Suprapubic skin (tissue), 4 donors: ENCODE results near the gene DOLPP1. TPM values are rescaled to one million over a fixed set of nuclear protein-coding genes. Genes with fewer than 3 reads are reported as not detected.

Source experiments
- DNase-seq, 2 donors: peaks; one replicate each; pipeline ENCODE4 v3.0.0-alpha.2; 2019; ENCODE audit warnings: low spot score in 2 of 2
- H3K27ac ChIP-seq: fragments of 200-600 bp; sonication (generic); one replicate; pipeline ENCODE4 v1.5.1; 2019
- H3K27me3 ChIP-seq: fragments of 200-600 bp; sonication (generic); one replicate; pipeline ENCODE4 v1.5.1; 2019
- H3K36me3 ChIP-seq: fragments of 200-600 bp; sonication (generic); one replicate; pipeline ENCODE4 v1.5.1; 2019
- H3K4me1 ChIP-seq: fragments of 200-600 bp; sonication (generic); one replicate; pipeline ENCODE4 v1.5.1; 2019
- H3K4me3 ChIP-seq: fragments of 200-600 bp; sonication (generic); one replicate; pipeline ENCODE4 v1.5.1; 2019; ENCODE audit warnings: mild to moderate bottlenecking
- H3K9me3 ChIP-seq: fragments of 200-600 bp; sonication (generic); one replicate; pipeline ENCODE4 v1.5.1; 2019
- CTCF ChIP-seq, 2 donors: fragments of 200-600 bp in 1 of 2; fragments of 450-650 bp in 1 of 2; sonication (generic) in 1 of 2; IDR thresholded peaks; one replicate each; pipeline ENCODE4 v1.5.1; 2016 to 2019; ENCODE audit warnings: antibody characterized with exemption in 2 of 2, mild to moderate bottlenecking in 1 of 2, moderate library complexity in 1 of 2
- EP300 ChIP-seq: sonication (generic); formaldehyde crosslinking; IDR thresholded peaks from one replicate; pipeline ENCODE4 v1.6.1; 2017; ENCODE audit warnings: antibody characterized with exemption
- POLR2A ChIP-seq, 2 donors: fragments of 450-650 bp; IDR thresholded peaks; one replicate each; pipeline ENCODE4 v1.6.1; 2017; ENCODE audit warnings: antibody characterized with exemption in 2 of 2, mild to moderate bottlenecking in 2 of 2, moderate library complexity in 2 of 2
- POLR2AphosphoS5 ChIP-seq, 3 donors: sonication (generic); formaldehyde crosslinking; IDR thresholded peaks; one replicate each; pipeline ENCODE4 v1.6.1; 2017; ENCODE audit warnings: antibody characterized with exemption in 3 of 3
- WGBS: methylation state at CpG from one replicate; pipeline ENCODE4 v1.1.5; 2018; 5-methylcytosine and 5-hydroxymethylcytosine counted together
- total RNA-seq, 4 donors: library from RNA; depleted of rRNA; stranded (reverse); fragments of >200 nt; gene quantifications; one replicate each; pipeline ENCODE4 v1.1.0, GENCODE V29; 2016

Gene DOLPP1
- total RNA-seq, 4 donors from 2014 or later, result 7.8 to 11.1 (median 9.8) TPM

- peak; percentile 99 for DNase-seq
- WGBS, result 0% methylated on average over 36 of the region's 49 CpGs
- H3K27ac ChIP-seq, result peak within 1 kb of the TSS; percentile 62
- H3K27me3 ChIP-seq, result no peaks in the 10 kb centered on the region
- H3K36me3 ChIP-seq, result peaks cover 9% of the 10 kb centered on the region
- H3K9me3 ChIP-seq, result no peaks in the 10 kb centered on the region
- peaks cover 25% of the 10 kb centered on the region for H3K4me1 ChIP-seq
- TF ChIP-seq CTCF (IDR thresholded peaks at IDR 0.05) (no peak), POLR2AphosphoS5 (IDR thresholded peaks at IDR 0.05) (peak in 2 of 3 donors; percentile 55 to 67), POLR2A (IDR thresholded peaks at IDR 0.05) (peak in 1 of 2 donors; percentile 74), EP300 (no peak)
- peak within 1 kb of the TSS; percentile 81 for H3K4me3 ChIP-seq
These were observed 44.5 kb upstream of the DOLPP1 start, which contains the start of gene MIGA2 for GRCh38 chr9:129036241-129036922. MIGA2 (plus strand) TSS chr9:129036626; CDS start chr9:129040595, 3,969 bp downstream.

GRCh38 chr9:129036923-129037766 is 43.8 kb upstream of the DOLPP1 start:
- Histone ChIP-seq H3K4me3 (peak overlapping the region; percentile 81), H3K4me1 (peaks cover 25% of the 10 kb centered on the region), H3K27ac (peak overlapping the region; percentile 62), H3K36me3 (peaks cover 16% of the 10 kb centered on the region), H3K27me3 (no peaks in the 10 kb centered on the region), H3K9me3 (no peaks in the 10 kb centered on the region)
- 12% methylated on average over 32 of the region's 32 CpGs for WGBS
- TF ChIP-seq CTCF (IDR thresholded peaks at IDR 0.05) (no peak), POLR2AphosphoS5 (IDR thresholded peaks at IDR 0.05) (no peak), POLR2A (IDR thresholded peaks at IDR 0.05) (no peak)
- no peak for DNase-seq

GRCh38 chr9:129037767-129038098 is 43.2 kb upstream of the DOLPP1 start:
- peaks cover 22% of the 10 kb centered on the region for H3K36me3 ChIP-seq
- no peaks in the 10 kb centered on the region for H3K9me3 ChIP-seq
- H3K27ac ChIP-seq, result no peak overlapping the region
- no CpG with 5 or more reads among the region's 6 CpGs for WGBS
- H3K4me1 ChIP-seq, result peaks cover 25% of the 10 kb centered on the region
- DNase-seq, result no peak
- TF ChIP-seq POLR2A (IDR thresholded peaks at IDR 0.05) (peak in 1 of 2 donors; percentile 16), EP300 (no peak), POLR2AphosphoS5 (IDR thresholded peaks at IDR 0.05) (no peak), CTCF (IDR thresholded peaks at IDR 0.05) (no peak)
- H3K27me3 ChIP-seq, result no peaks in the 10 kb centered on the region
- peak overlapping the region; percentile 81 for H3K4me3 ChIP-seq

GRCh38 chr9:129038109-129038852 is 42.6 kb upstream of the DOLPP1 start:
- no peak overlapping the region for H3K27ac ChIP-seq
- DNase-seq, result no peak
- H3K27me3 ChIP-seq, result no peaks in the 10 kb centered on the region
- peaks cover 26% of the 10 kb centered on the region for H3K36me3 ChIP-seq
- no peak for TF ChIP-seq POLR2A (IDR thresholded peaks at IDR 0.05)
- TF ChIP-seq CTCF (IDR thresholded peaks at IDR 0.05), result no peak
- TF ChIP-seq EP300, result no peak
- no peak for TF ChIP-seq POLR2AphosphoS5 (IDR thresholded peaks at IDR 0.05)
- peak overlapping the region; percentile 81 for H3K4me3 ChIP-seq
- WGBS, result 58% methylated on average over 5 of the region's 8 CpGs
- no peaks in the 10 kb centered on the region for H3K9me3 ChIP-seq
- H3K4me1 ChIP-seq, result peaks cover 25% of the 10 kb centered on the region
